Ovary (tissue), 9 donors: ENCODE data around the gene FER. TPM values are rescaled to one million over a fixed set of nuclear protein-coding genes. Genes with fewer than 3 reads are reported as not detected.
"Not testable (repeated sequence)": the region's sequence is repeated elsewhere in the genome, so short reads cannot be mapped to it uniquely, and the experiment has no call there.

Experiments used
- DNase-seq, 5 donors: peaks; one replicate each; pipeline ENCODE4 v3.0.0-alpha.2; 2019 to 2020
- H3K27ac ChIP-seq, 2 donors: fragments of 200-600 bp; one replicate each; pipeline versions ENCODE4 v1.5.1 to v1.8.0; 2019 to 2022
- H3K27me3 ChIP-seq: fragments of 200-600 bp; one replicate; pipeline ENCODE4 v1.8.0; 2022
- H3K36me3 ChIP-seq: fragments of 200-600 bp; sonication (generic); one replicate; pipeline ENCODE4 v1.5.1; 2019
- H3K4me1 ChIP-seq: one replicate; pipeline ENCODE4 v1.8.1; 2013; ENCODE audit warnings: mild to moderate bottlenecking, moderate library complexity; ENCODE audit not compliant: insufficient read depth
- H3K4me3 ChIP-seq: fragments of 200-600 bp; sonication (generic); one replicate; pipeline ENCODE4 v1.5.1; 2017
- H3K9me3 ChIP-seq, 2 donors: fragments of 200-600 bp in 1 of 2; sonication (generic) in 1 of 2; one replicate each; pipeline versions ENCODE4 v1.5.1 to v1.8.1; 2013 to 2019; ENCODE audit warnings: mild to moderate bottlenecking in 1 of 2, moderate library complexity in 1 of 2
- CTCF ChIP-seq, 3 donors: fragments of 450-650 bp in 2 of 3; fragments of 200-600 bp in 1 of 3; IDR thresholded peaks; one replicate each; pipeline versions ENCODE4 v1.5.1 to v1.8.0; 2016 to 2022; ENCODE audit warnings: antibody characterized with exemption in 3 of 3, mild to moderate bottlenecking in 1 of 3
- EP300 ChIP-seq: sonication (generic); formaldehyde crosslinking; IDR thresholded peaks from one replicate; pipeline ENCODE4 v1.6.1; 2017; ENCODE audit warnings: antibody characterized with exemption
- POLR2A ChIP-seq: fragments of 450-650 bp; IDR thresholded peaks from one replicate; pipeline ENCODE4 v1.6.1; 2017; ENCODE audit warnings: antibody characterized with exemption, mild to moderate bottlenecking, moderate library complexity
- WGBS, 3 donors: extraction: QIAGEN DNeasy Blood & Tissue Kit in 1 of 3; methylation state at CpG; one replicate each; pipeline versions ENCODE4 v1.1.5 to v1.1.7; 2013 to 2017; 5-methylcytosine and 5-hydroxymethylcytosine counted together
- intact Hi-C, 4 donors: fragments of 100-400 bp; cut with DNase I; formaldehyde crosslinking; loops; one replicate each; pipeline versions ENCODE4 v1.11.0 to v1.15.1; 2022 to 2023
- polyA plus RNA-seq, 2 donors: library from polyadenylated mRNA; stranded (reverse); fragments of 200-250 nt in 1 of 2; fragments of 350-450 nt in 1 of 2; fragmentation: Illumina TruSeq in 1 of 2; extraction: RNeasy Lipid Tissue Mini Kit (QIAGEN cat#74804) in 1 of 2; gene quantifications; one replicate each; pipeline ENCODE4 v1.2.3, GENCODE V29; 2013 to 2014
- total RNA-seq, 7 donors: library from RNA; depleted of rRNA in 2 of 7; stranded (reverse); fragments of >200 nt in 2 of 7; fragmentation: NEBNext Ultra II Directional in 3 of 7; extraction: Animal tissue kit (Norgen Biotek cat#: 25700) in 3 of 7; gene quantifications; one replicate each; pipeline versions ENCODE4 v1.1.0 to v1.2.4, GENCODE V29; 2016 to 2023
- donor health status: DM: no; HTN: no; CAD: no; lungs with moderate emphysema.
- donor health status: DM: no; HTN: no; CAD: no.
- donor health status: Bipolar disorder and iron deficiency.
- donor health status: DM: yes; HTN: yes; CAD: no.
- donor health status: DM: no; HTN: no; CAD: no.
- donor health status: DM: yes; HTN: yes; CAD: no.

Gene FER
- total and polyA plus RNA-seq, 9 donors: 3.0 to 36.0 (median 28.0) TPM

- intact Hi-C loops: no loop called here
- Histone ChIP-seq H3K4me3 (no peak overlapping the region), H3K36me3 (no peaks in the 10 kb centered on the region), H3K4me1 (no peaks in the 10 kb centered on the region), H3K27me3 (no peaks in the 10 kb centered on the region), H3K9me3 (no peaks in the 10 kb centered on the region), H3K27ac (no peak overlapping the region)
- 94 to 99% (median 98%) methylated on average over 2 of the region's 2 CpGs for WGBS, 3 donors
- no peak for TF ChIP-seq CTCF (IDR thresholded peaks at IDR 0.05)
- no peak for TF ChIP-seq EP300
- TF ChIP-seq POLR2A: no peak
- DNase-seq: no peak
Observed at GRCh38 chr5:108975697-108976096, 228.0 kb downstream of the FER start.

GRCh38 chr5:108983461-108984092, 235.9 kb downstream of the FER start:
- Histone ChIP-seq H3K4me3 (no peak overlapping the region), H3K36me3 (no peaks in the 10 kb centered on the region), H3K4me1 (no peaks in the 10 kb centered on the region), H3K27ac (no peak overlapping the region), H3K9me3 (no peaks in the 10 kb centered on the region), H3K27me3 (no peaks in the 10 kb centered on the region)
- WGBS, 3 donors: 57 to 90% (median 82%) methylated on average over 4 of the region's 4 CpGs
- intact Hi-C loops: no loop called here
- no peak for DNase-seq
- TF ChIP-seq CTCF (IDR thresholded peaks at IDR 0.05) (no peak), POLR2A (no peak), EP300 (no peak)

- WGBS, 3 donors: 38 to 44% (median 42%) methylated on average over 1 of the region's 1 CpG
- no peaks in the 10 kb centered on the region for H3K9me3 ChIP-seq
- no peaks in the 10 kb centered on the region for H3K4me1 ChIP-seq
- no peaks in the 10 kb centered on the region for H3K36me3 ChIP-seq
- H3K27me3 ChIP-seq: no peaks in the 10 kb centered on the region
- H3K4me3 ChIP-seq: no peak overlapping the region
- intact Hi-C loops: no loop called here
- no peak for DNase-seq
- TF ChIP-seq POLR2A: no peak
- no peak for TF ChIP-seq CTCF (IDR thresholded peaks at IDR 0.05)
- H3K27ac ChIP-seq: no peak overlapping the region
Observed at GRCh38 chr5:108989761-108990392, 242.2 kb downstream of the FER start.

- H3K9me3 ChIP-seq, H3K36me3 ChIP-seq, H3K4me1 ChIP-seq, H3K27ac ChIP-seq, intact Hi-C loops, H3K27me3 ChIP-seq, H3K4me3 ChIP-seq, DNase-seq: not testable (repeated sequence)
- 96 to 97% (median 97%) methylated on average over 42 to 43 of the region's 47 CpGs for WGBS, 3 donors
Observed at GRCh38 chr5:108992396-108993085, 244.8 kb downstream of the FER start.

- intact Hi-C loops: not testable (repeated sequence)
- WGBS, 3 donors: 96 to 98% (median 97%) methylated on average over 12 of the region's 12 CpGs
Observed at GRCh38 chr5:108993440-108993839, 245.7 kb downstream of the FER start.

More at GRCh38 chr5:108993440-108993839, 245.7 kb downstream of the FER start:
- H3K27me3 ChIP-seq, H3K9me3 ChIP-seq, H3K4me1 ChIP-seq, H3K4me3 ChIP-seq, H3K27ac ChIP-seq, H3K36me3 ChIP-seq, DNase-seq: not testable (repeated sequence)
